Adrenal gland (tissue), 5 donors: ENCODE results near the gene STRN3.

Experiments used
- CTCF ChIP-seq, 6 experiments: fragments of 450-650 bp in 4 of 6; fragments of 200-600 bp in 2 of 6; sonication (generic) in 1 of 6; IDR thresholded peaks; 1 replicate in 5 of 6; 2 replicates in 1 of 6; pipeline versions ENCODE4 v1.5.1 to v1.8.0; 2016 to 2021; ENCODE audit warnings: antibody characterized with exemption in 6 of 6, mild to moderate bottlenecking in 2 of 6, moderate library complexity in 1 of 6
- POLR2A ChIP-seq, 2 donors: fragments of 450-650 bp; IDR thresholded peaks; one replicate each; pipeline ENCODE4 v1.6.1; 2017; ENCODE audit warnings: antibody characterized with exemption in 2 of 2, mild to moderate bottlenecking in 2 of 2, moderate library complexity in 1 of 2
- donor health status: DM: no; HTN: no; CAD: no.

- TF ChIP-seq POLR2A (IDR thresholded peaks at IDR 0.05): no peak
- no peak for TF ChIP-seq CTCF (IDR thresholded peaks at IDR 0.05)
Measured at GRCh38 chr14:31000629-31001338, 25.4 kb downstream of the STRN3 start.
